Vagina (tissue), 2 donors: Measurements from ENCODE around the gene CYTH2.

ENCODE experiments used
- POLR2A ChIP-seq, 2 donors: fragments of 450-650 bp; IDR thresholded peaks; one replicate each; pipeline ENCODE4 v1.6.1; 2017; ENCODE audit warnings: antibody characterized with exemption in 2 of 2, mild to moderate bottlenecking in 2 of 2, moderate library complexity in 2 of 2
- POLR2AphosphoS5 ChIP-seq, 2 donors: sonication (generic); formaldehyde crosslinking; IDR thresholded peaks; one replicate each; pipeline ENCODE4 v1.9.0; 2017; ENCODE audit warnings: antibody characterized with exemption in 2 of 2, mild to moderate bottlenecking in 2 of 2, low read depth in 1 of 2; ENCODE audit not compliant: insufficient read depth in 1 of 2
- TF ChIP-seq, protein P1 (sequence below), 3 experiments: fragments of 450-650 bp in 2 of 3; fragments of 200-600 bp in 1 of 3; sonication (generic) in 1 of 3; IDR thresholded peaks; one replicate each; pipeline ENCODE4 v1.5.1; 2017 to 2019; ENCODE audit warnings: antibody characterized with exemption in 3 of 3, mild to moderate bottlenecking in 2 of 3, moderate library complexity in 2 of 3

DNA sequence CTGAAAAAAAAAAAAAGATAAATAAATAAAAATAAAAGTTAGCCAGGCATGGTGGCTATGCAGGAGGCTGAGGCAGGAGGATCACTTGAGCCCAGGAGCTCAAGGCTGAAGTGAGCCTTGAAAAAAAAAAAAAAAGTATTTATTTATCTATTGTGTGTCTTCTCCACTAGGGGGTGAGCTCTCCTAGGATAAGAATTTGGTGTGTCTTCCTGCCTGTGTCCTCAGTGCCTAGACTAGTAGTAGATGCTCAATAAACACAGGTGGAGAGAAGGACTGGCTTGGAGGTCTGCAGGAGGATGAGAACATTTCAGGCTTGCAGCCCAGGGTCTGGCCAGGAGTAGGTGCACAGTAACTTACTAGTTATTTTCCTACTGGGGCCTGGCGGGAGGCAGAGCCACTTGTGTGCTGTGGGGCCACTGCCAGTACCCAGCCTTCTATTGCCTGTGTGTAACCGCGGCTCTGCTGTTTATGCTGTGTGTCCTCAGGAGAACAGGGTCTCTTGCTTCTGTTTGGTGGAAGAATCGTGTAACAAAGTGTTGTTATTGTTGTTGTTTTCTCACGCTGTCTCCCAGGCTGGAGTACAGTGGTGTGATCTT, 37.1 kb downstream of the CYTH2 start:
- TF ChIP-seq, protein P1, sequence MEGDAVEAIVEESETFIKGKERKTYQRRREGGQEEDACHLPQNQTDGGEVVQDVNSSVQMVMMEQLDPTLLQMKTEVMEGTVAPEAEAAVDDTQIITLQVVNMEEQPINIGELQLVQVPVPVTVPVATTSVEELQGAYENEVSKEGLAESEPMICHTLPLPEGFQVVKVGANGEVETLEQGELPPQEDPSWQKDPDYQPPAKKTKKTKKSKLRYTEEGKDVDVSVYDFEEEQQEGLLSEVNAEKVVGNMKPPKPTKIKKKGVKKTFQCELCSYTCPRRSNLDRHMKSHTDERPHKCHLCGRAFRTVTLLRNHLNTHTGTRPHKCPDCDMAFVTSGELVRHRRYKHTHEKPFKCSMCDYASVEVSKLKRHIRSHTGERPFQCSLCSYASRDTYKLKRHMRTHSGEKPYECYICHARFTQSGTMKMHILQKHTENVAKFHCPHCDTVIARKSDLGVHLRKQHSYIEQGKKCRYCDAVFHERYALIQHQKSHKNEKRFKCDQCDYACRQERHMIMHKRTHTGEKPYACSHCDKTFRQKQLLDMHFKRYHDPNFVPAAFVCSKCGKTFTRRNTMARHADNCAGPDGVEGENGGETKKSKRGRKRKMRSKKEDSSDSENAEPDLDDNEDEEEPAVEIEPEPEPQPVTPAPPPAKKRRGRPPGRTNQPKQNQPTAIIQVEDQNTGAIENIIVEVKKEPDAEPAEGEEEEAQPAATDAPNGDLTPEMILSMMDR (IDR thresholded peaks at IDR 0.05), result peak in 2 of 3 experiments; percentile 24 to 35
- no peak for TF ChIP-seq POLR2A (IDR thresholded peaks at IDR 0.05)
- no peak for TF ChIP-seq POLR2AphosphoS5 (IDR thresholded peaks at IDR 0.05; ENCODE audit: insufficient read depth in 1 of 2, low read depth in 1 of 2)
